ENCODE measurements around the gene UROD. TPM values are rescaled to one million over a fixed set of nuclear protein-coding genes. Genes with fewer than 3 reads are reported as not detected.

The UROD gene
- total RNA-seq, 4 donors from 2014 or later = 84.3 to 90.2 (median 89.3) TPM

GRCh38 chr1:45002650-45003645, 9.1 kb upstream of the UROD start:
- H3K36me3 ChIP-seq = peaks cover 52 to 68% (median 61%) of the 10 kb centered on the region in 4 donors
- TF ChIP-seq POLR2AphosphoS5 (IDR thresholded peaks at IDR 0.05) (no peak), POLR2A (IDR thresholded peaks at IDR 0.05; ENCODE audit: low read depth) (no peak), EP300 (IDR thresholded peaks at IDR 0.05) (no peak)
- TF ChIP-seq, protein P1, sequence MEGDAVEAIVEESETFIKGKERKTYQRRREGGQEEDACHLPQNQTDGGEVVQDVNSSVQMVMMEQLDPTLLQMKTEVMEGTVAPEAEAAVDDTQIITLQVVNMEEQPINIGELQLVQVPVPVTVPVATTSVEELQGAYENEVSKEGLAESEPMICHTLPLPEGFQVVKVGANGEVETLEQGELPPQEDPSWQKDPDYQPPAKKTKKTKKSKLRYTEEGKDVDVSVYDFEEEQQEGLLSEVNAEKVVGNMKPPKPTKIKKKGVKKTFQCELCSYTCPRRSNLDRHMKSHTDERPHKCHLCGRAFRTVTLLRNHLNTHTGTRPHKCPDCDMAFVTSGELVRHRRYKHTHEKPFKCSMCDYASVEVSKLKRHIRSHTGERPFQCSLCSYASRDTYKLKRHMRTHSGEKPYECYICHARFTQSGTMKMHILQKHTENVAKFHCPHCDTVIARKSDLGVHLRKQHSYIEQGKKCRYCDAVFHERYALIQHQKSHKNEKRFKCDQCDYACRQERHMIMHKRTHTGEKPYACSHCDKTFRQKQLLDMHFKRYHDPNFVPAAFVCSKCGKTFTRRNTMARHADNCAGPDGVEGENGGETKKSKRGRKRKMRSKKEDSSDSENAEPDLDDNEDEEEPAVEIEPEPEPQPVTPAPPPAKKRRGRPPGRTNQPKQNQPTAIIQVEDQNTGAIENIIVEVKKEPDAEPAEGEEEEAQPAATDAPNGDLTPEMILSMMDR (IDR thresholded peaks at IDR 0.05) = no peak
- no peak overlapping the region for H3K4me3 ChIP-seq
- peaks cover 0 to 3% (median 0%) of the 10 kb centered on the region in 4 donors for H3K4me1 ChIP-seq
- no peaks in the 10 kb centered on the region for H3K27me3 ChIP-seq
- no peaks in the 10 kb centered on the region for H3K9me3 ChIP-seq
- peak; percentile 45 for DNase-seq (ENCODE audit: extremely low spot score)
- H3K27ac ChIP-seq (replicated peaks in 1 of 4) = no peak overlapping the region
- intact Hi-C loops (cut with DNase I) = no loop called here
- 84% methylated on average over 6 of the region's 17 CpGs for WGBS

DNA sequence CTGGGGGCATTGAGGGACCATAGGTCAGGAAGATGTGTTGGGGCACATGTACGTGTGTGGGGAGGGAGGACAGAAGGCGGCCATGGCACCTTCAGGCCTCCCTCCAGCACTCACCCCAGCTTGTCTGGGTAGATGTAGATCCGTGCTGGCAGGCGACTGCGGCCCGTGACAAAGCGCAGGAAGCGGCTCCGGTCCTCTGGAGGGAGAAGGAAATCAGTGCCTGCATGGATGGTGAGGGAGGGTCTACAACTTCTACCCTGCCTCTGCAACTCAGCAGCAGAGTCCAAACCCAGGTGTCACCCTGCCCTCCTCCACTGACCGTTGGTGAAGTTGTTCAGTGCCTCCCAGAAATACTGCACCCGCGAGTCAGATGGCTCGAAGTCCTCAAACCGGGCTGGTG, 8.3 kb upstream of the UROD start:
- Histone ChIP-seq H3K27me3 (no peaks in the 10 kb centered on the region), H3K9me3 (no peaks in the 10 kb centered on the region), H3K36me3 (peaks cover 54 to 76% (median 69%) of the 10 kb centered on the region in 4 donors), H3K4me1 (peaks cover under 1 to 5% (median under 1%) of the 10 kb centered on the region in 4 donors), H3K4me3 (no peak overlapping the region), H3K27ac (replicated peaks in 1 of 4) (no peak overlapping the region)
- no peak for TF ChIP-seq POLR2A (IDR thresholded peaks at IDR 0.05; ENCODE audit: low read depth)
- no peak for TF ChIP-seq POLR2AphosphoS5 (IDR thresholded peaks at IDR 0.05)
- TF ChIP-seq, protein P1 (IDR thresholded peaks at IDR 0.05) = no peak
- TF ChIP-seq EP300 (IDR thresholded peaks at IDR 0.05) = no peak
- intact Hi-C loops (cut with DNase I) = no loop called here
- no peak for DNase-seq (ENCODE audit: extremely low spot score)
- WGBS = 90% methylated on average over 12 of the region's 14 CpGs

DNA sequence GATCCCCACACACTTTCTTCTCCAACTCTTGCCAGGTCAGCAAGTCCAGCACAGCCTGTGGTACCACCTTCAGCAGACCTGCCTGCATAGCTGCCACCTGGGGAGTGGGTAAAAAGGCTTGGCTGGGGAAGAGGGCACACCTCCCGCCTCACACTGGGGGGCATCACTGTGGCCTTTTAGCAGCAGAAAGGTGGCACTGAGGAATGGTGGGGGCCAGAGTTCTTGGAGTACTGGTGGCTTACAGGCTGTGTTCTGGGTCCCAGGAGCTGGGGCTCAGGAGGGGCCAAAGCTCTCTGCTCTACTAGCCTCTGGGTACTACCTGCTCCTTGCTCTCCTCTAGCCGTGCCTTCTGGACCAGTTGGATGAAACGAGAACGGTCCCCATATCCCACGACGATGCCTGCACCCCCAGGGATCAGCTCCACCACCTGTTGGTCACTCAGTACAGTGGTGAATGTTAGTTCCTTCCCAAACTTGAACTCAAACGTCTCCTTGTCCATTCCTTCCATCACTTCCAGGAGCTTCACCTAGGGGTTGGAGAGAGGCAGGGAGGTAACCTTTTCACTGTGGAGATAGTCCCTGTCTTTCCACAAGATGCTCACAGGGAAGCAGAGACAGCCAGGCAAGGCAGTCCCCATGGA, 7.7 kb upstream of the UROD start:
- 92% methylated on average over 6 of the region's 7 CpGs for WGBS
- no peak for DNase-seq (ENCODE audit: extremely low spot score)
- peaks cover 59 to 82% (median 75%) of the 10 kb centered on the region in 4 donors for H3K36me3 ChIP-seq

GRCh38 chr1:45005761-45006160, 6.3 kb upstream of the UROD start:
- H3K4me1 ChIP-seq = peaks cover 13 to 24% (median 19%) of the 10 kb centered on the region in 4 donors
- no peak for TF ChIP-seq EP300 (IDR thresholded peaks at IDR 0.05)
- TF ChIP-seq, protein P1 (IDR thresholded peaks at IDR 0.05) = no peak
- no peaks in the 10 kb centered on the region for H3K27me3 ChIP-seq
- DNase-seq (ENCODE audit: extremely low spot score) = no peak
- intact Hi-C loops (cut with DNase I) = loop anchor here (5.0 kb wide), 1 partner anchor 168 kb away; no protein-coding TSS in a partner anchor
- H3K9me3 ChIP-seq = no peaks in the 10 kb centered on the region
- 86% methylated on average over 6 of the region's 6 CpGs for WGBS
- H3K4me3 ChIP-seq = no peak overlapping the region
- H3K36me3 ChIP-seq = peaks cover 59 to 85% (median 80%) of the 10 kb centered on the region in 4 donors
- no peak overlapping the region for H3K27ac ChIP-seq (replicated peaks in 1 of 4)

More for the DNA sequence above, 7.7 kb upstream of the UROD start:
- Histone ChIP-seq H3K4me3 (no peak overlapping the region), H3K9me3 (no peaks in the 10 kb centered on the region), H3K4me1 (peaks cover 4 to 11% (median 8%) of the 10 kb centered on the region in 4 donors), H3K27ac (replicated peaks in 1 of 4) (no peak overlapping the region), H3K27me3 (no peaks in the 10 kb centered on the region)
- TF ChIP-seq EP300 (IDR thresholded peaks at IDR 0.05) (no peak), POLR2A (IDR thresholded peaks at IDR 0.05; ENCODE audit: low read depth) (no peak)
- intact Hi-C loops (cut with DNase I) = no loop called here

GRCh38 chr1:45007311-45007710, 4.7 kb upstream of the UROD start:
- WGBS = 77% methylated on average over 3 of the region's 11 CpGs
- Histone ChIP-seq H3K36me3 (peaks cover 59 to 77% (median 74%) of the 10 kb centered on the region in 4 donors), H3K4me1 (peaks cover 20 to 30% (median 27%) of the 10 kb centered on the region in 4 donors), H3K4me3 (no peak overlapping the region), H3K27ac (replicated peaks in 1 of 4) (no peak overlapping the region), H3K27me3 (no peaks in the 10 kb centered on the region), H3K9me3 (no peaks in the 10 kb centered on the region)
- peak; percentile 90 for DNase-seq (ENCODE audit: extremely low spot score)
- intact Hi-C loops (cut with DNase I) = loop anchor here (5.0 kb wide), 1 partner anchor 170 kb away; no protein-coding TSS in a partner anchor
- TF ChIP-seq, protein P1 (IDR thresholded peaks at IDR 0.05) = no peak
- TF ChIP-seq EP300 (IDR thresholded peaks at IDR 0.05) (no peak), POLR2AphosphoS5 (IDR thresholded peaks at IDR 0.05) (no peak), POLR2A (IDR thresholded peaks at IDR 0.05; ENCODE audit: low read depth) (no peak)

All from esophagus muscularis mucosa (tissue), 4 donors.